ENCODE data around the gene CCL14.
"Not testable (repeated sequence)": the region's sequence is repeated elsewhere in the genome, so short reads cannot be mapped to it uniquely, and the experiment has no call there.

Gene CCL14

DNA sequence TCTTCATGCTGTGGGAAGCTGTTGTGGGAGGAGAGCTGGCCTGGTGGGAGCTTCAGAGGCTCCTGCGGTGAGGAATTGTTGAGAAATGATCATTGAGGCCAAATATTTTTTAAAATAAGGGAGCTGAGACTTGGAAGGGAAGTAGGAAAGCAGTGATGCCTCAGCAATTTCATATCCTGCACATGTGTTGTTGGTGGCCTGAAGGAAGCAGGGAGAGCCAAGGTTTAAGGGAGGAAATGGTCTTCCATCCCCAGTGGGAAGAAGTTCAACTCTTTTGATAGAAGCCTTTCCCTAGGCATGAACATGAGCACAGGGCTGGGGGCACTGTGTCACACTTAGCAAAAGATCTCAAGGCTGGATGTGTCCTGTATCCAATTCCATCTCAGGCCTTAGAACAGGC, at the start of gene CCL14:
Gene CCL14 (minus strand): TSS at position 87 of the 400 bp plus-strand sequence. CDS start 80 bp downstream, at position 7.
- no peak for DNase-seq (ENCODE audit: low read depth)

- no peak for DNase-seq (ENCODE audit: low read depth)
Measured at GRCh38 chr17:36036235-36036634, 49.7 kb upstream of the CCL14 start.

DNA sequence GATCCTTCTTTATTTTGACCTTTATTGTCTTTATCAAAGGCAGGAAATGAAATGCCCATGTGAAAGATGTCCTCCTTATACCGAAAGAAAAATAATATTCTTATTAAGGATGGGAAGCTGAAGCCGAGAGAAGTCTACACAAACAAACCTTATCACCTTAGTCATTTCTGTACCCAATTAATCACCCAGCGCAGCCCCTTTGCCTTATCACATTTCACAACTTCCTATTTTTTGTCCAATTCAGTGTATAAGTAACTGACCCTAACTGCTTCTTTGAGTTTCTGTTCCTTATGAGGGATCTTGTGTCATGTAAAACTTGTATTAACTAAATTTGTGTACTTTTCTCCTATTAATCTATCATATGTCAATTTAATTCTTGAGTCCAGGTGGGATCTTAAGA, 47.6 kb upstream of the CCL14 start:
- no peak for DNase-seq (ENCODE audit: low read depth)

GRCh38 chr17:36030956-36031355, 44.4 kb upstream of the CCL14 start:
- no peak for DNase-seq (ENCODE audit: low read depth)

- no peak for DNase-seq (ENCODE audit: low read depth)
Measured at GRCh38 chr17:36027761-36028160, 41.2 kb upstream of the CCL14 start.

DNA sequence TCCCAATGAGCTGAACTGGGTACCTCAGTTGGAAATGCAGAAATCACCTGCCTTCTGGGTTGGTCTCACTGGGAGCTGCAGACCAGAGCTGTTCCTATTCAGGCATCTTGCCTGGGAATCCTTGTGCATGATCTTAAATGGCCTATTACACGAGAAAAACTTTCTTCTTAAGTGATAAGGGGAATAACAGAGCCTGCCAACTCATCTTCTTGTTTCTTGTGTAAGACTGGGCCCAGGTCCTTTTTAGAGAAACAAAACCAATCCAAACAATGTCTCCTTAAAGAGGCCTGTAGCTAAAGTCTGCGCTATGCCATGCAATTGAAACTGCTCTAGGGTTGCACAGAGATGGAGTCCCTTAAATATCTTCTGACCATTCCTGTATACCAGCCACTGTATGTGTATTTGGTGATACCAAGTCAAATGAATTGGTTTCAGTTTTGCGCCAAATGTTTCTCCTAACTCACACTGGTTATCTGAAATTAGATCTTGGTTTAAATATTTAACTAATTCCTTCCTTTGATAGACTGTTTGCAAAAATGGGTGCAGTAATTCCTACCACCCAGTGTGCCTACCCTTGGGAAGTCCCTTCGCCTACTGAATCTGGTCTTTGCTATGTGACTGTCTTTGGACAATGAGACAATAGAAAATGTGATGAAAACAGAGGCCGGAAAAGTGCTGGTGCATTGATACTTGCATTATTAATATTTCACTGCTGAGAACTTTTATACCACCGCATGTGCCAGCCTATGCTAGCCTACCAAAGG, 37.8 kb upstream of the CCL14 start:
- no peak for DNase-seq (ENCODE audit: low read depth)

DNA sequence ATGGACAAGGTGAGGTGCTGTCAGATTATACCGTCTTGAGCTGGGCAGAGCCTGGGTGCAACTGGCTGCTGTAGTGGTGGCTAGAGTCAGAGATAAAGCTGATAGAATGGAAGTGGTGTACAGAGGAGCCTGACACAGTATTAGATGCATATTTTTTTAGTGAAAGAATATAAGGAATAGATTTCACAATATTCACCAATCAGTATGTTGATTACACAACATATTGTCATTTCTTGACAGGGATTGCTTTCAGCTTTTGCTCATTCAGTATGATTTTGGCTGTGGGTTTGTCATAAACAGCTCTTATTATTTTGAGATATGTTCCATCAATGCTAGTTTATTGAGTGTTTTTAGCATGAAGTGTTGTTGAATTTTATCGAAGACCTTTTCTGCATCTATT, 32.9 kb upstream of the CCL14 start:
- no peak for DNase-seq (ENCODE audit: low read depth)

GRCh38 chr17:36017799-36018198, 31.3 kb upstream of the CCL14 start, which contains the start of gene CCL23:
CCL23 (minus strand) TSS chr17:36017972; CDS start chr17:36017897, 75 bp downstream.
- DNase-seq (ENCODE audit: low read depth), result no peak

DNA sequence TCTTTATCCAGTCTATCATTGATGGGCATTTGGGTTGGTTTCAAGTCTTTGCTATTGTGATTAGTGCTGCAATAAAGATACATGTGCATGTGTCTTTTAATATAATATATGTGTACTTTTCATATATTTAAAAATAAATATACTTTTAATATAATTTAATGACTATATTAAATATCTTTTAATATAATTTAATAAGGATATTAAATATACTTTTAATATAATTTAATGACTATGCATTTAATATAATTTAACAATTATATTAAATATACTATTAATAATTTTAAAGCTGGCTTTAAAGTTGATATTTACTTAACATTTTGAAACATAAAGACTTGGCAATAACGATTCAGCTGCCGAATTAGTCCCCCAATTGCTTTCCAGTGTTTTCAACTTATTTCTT, 30.0 kb upstream of the CCL14 start:
- no peak for DNase-seq (ENCODE audit: low read depth)

DNA sequence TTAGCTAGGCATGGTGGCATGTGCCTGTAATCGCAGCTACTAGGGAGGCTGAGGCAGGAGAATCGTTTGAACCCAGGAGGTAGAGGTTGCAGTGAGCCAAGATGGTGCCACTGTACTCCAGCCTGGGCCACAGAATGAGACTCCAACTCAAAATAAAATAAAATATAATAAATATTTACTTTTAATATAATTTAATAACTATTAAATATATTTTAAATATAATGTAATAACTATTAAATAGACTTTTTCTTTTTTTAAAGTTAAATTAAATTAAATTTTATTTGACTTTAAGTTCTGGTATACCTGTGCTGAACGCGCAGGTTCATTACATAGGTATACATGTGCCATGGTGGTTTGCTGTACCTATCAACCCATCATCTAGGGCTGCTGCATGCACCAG, 29.4 kb upstream of the CCL14 start:
- DNase-seq (ENCODE audit: low read depth), result not testable (repeated sequence)

- no peak for DNase-seq (ENCODE audit: low read depth)
Measured at GRCh38 chr17:36014946-36015345, 28.4 kb upstream of the CCL14 start.

- no peak for DNase-seq (ENCODE audit: low read depth)
Measured at GRCh38 chr17:36011201-36011600, 24.7 kb upstream of the CCL14 start.

- DNase-seq (ENCODE audit: low read depth), result no peak
Measured at GRCh38 chr17:36008998-36009665, 22.6 kb upstream of the CCL14 start.

- DNase-seq (ENCODE audit: low read depth), result no peak
Measured at GRCh38 chr17:36004594-36005108, 18.1 kb upstream of the CCL14 start.

DNA sequence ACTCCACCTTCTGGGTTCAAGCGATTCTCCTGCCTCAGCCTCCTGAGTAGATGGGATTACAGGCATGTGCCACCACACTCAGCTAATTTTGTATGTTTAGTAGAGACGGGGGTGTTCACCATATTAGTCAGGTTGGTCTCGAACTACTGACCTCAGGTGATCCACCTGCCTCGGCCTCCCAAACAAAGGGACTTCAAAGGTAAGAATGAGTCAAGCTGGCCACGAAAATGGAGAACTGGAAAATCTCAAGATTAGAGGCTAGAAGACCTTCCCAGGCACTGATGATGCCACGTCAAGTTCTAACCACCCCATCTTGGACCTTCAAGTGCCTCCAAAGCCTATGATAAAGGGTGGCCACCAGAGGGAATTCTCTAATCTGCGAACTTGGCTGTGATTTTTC, 16.1 kb upstream of the CCL14 start:
- DNase-seq (ENCODE audit: low read depth), result no peak

GRCh38 chr17:36001862-36002603, 15.5 kb upstream of the CCL14 start:
- no peak for DNase-seq (ENCODE audit: low read depth)

DNA sequence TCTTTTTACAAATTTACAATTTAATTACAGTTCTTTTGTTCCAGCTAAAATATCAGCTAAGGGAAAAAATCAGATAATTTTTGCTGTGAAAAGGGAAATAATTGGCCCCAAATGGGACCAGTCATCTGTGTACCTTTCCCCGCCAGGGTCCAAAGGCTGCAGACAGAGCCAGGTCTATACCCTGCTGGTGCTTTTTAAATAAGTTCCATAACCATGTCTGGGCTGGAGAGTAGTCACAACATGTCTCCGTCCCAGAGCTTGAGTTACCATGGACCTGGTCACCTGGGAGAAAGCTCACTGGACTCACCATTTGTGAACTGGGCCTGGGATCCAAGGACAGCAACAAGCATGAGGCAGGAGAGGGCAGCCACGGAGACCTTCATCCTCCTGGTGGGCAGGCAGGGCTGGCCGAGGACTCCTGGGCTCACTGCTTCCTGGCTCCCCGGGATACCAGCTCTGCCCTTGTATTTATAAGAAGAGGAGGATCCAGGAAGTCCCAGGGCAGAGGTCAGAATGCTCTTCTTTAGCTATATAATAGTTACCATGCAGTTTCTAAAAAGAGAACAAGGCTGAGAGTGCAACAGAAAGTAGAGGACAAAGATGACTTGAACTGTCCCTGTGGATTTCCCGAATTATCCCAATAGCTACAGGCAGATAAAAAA, 14.7 kb upstream of the CCL14 start, which contains the start of gene CCL15:
Gene CCL15 (minus strand): TSS at position 444 of the 662 bp plus-strand sequence. CDS start 61 bp downstream, at position 383.
- DNase-seq (ENCODE audit: low read depth), result no peak

DNA sequence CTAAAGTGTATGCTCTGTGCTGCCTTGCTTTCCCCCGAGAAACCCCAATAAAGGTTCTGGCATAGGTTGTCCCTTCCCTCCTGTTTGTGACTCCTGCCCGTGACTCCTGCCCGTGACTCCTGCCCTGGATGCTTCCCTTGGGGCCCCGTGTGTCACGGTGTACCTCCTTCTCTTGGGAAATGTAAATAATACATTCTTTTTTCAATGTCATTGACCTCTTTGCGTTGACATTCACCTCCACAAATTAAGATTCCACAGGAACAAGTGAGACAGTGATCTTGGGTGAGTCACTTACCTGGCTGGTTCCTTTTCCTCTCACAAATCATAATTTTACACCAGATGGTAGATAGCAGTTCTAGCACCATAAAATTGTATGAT, 14.2 kb upstream of the CCL14 start:
- no peak for DNase-seq (ENCODE audit: low read depth)

- no peak for DNase-seq (ENCODE audit: low read depth)
Measured at GRCh38 chr17:35998756-35999155, 12.2 kb upstream of the CCL14 start.

DNA sequence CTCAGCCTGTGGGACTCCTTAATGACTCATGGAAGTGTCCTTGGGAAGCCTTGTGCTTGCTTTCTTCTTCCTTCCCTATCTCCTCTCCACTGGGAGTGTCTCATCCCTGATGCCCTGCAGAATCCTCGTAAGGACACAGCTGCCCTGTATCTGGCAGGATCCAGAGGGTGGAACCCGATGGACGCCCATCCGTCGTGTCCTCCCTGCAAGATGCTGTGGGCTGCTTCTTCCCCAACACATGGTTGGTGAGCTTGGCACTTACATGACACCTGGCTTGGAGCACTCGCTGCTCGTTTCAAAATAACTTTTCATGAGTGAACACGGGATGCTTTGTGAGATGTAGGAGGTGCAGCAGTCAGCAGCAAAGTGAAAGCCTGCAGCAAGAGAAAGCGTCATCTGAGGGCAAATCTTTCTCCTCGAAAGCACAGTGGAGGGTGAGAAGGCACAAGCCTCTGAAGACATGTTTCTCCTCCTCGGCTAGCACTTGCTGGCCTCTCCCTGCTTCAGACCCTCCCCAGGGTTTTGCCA, 11.6 kb upstream of the CCL14 start:
- DNase-seq (ENCODE audit: low read depth), result no peak

- not testable (repeated sequence) for DNase-seq (ENCODE audit: low read depth)
Measured at GRCh38 chr17:35995346-35995745, 8.8 kb upstream of the CCL14 start.

DNA sequence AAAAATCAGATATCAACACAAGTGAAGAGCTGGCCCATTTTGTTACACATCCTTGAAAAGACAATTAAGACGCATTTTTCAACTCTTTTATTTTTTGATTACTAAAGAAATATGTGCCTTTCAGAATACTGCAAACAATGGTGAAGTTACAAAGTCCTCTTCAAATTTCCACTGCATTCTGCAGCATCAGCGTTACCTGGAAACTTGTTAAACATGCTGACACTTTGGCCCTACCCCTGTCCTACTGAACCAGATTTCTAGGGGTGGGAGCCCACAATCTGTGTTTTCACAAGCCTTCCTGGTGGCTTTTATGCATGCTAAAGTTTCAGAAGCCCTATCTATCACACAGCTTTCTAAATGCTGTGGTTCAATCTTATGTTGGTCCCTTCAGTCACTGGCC, 4.5 kb upstream of the CCL14 start:
- DNase-seq (ENCODE audit: low read depth), result no peak

Measured in stromal cell of bone marrow (primary cell).